ENCODE results near the gene PRND. TPM values are rescaled to one million over a fixed set of nuclear protein-coding genes. Genes with fewer than 3 reads are reported as not detected.

The PRND gene
- total and polyA plus RNA-seq, 4 donors, result 0.22 to 12.1 TPM; not detected in 2

DNA sequence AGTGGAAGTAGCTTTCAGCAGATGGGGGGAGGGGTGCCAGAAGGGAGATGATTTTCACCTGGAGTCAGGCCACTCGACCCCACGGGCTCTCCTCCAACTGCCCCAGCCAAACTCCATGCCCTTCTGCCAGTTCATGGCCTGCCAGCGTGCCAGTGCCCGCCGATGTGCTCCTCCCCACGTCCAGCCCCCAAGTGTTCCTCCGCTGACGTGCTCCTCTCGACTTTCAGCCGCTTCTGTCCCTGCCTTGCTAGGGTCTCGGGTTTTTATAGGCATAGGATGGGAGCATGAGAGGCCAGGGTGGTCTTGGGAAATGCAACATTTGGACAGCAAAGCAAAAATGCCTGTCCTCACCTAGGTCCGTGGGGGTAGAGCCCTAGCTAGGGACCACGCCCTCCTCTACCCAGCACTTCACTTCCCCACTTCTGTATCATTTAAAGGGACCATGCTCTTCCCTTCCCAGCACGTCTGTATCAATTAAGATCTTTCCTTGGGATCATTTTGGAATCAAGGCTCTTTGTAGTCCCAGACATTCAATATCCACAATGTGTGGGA lies 54.4 kb downstream of the PRND start:
- Histone ChIP-seq H3K27ac (ENCODE audit: low read depth in 1 of 2, low read length in 1 of 2) (no peak overlapping the region), H3K27me3 (ENCODE audit: control insufficient read depth in 3 of 3, insufficient read depth in 3 of 3, low read length in 2 of 3) (no peaks in the 10 kb centered on the region), H3K9me3 (ENCODE audit: control insufficient read depth in 4 of 4, insufficient read depth in 3 of 4, low read length in 3 of 4) (peaks cover 0 to 5% (median 2%) of the 10 kb centered on the region in 4 donors), H3K4me3 (no peak overlapping the region), H3K4me1 (ENCODE audit: control insufficient read depth in 5 of 5, insufficient read depth in 5 of 5, low read length in 5 of 5) (no peaks in the 10 kb centered on the region), H3K9ac (ENCODE audit: insufficient read depth in 1 of 2, low read length in 2 of 2) (no peak overlapping the region), H3K36me3 (ENCODE audit: control insufficient read depth in 4 of 4, insufficient read depth in 4 of 4, low read length in 4 of 4) (no peaks in the 10 kb centered on the region)
- WGBS, 2 donors, result 76 to 80% methylated on average over 14 of the region's 14 CpGs
- ATAC-seq (ENCODE audit: insufficient read depth, low FRiP score) (no peak), DNase-seq (no peak)
- TF ChIP-seq, protein P1, sequence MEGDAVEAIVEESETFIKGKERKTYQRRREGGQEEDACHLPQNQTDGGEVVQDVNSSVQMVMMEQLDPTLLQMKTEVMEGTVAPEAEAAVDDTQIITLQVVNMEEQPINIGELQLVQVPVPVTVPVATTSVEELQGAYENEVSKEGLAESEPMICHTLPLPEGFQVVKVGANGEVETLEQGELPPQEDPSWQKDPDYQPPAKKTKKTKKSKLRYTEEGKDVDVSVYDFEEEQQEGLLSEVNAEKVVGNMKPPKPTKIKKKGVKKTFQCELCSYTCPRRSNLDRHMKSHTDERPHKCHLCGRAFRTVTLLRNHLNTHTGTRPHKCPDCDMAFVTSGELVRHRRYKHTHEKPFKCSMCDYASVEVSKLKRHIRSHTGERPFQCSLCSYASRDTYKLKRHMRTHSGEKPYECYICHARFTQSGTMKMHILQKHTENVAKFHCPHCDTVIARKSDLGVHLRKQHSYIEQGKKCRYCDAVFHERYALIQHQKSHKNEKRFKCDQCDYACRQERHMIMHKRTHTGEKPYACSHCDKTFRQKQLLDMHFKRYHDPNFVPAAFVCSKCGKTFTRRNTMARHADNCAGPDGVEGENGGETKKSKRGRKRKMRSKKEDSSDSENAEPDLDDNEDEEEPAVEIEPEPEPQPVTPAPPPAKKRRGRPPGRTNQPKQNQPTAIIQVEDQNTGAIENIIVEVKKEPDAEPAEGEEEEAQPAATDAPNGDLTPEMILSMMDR (IDR thresholded peaks at IDR 0.05; ENCODE audit: control extremely low read depth, extremely low read depth), result no peak

Other genes with a start within 250 kb of the PRND start
- gene PRNP, start 35.5 kb upstream of the PRND start, total RNA-seq, result 10 to 100 TPM; 73.7 to 79.1 TPM
- 10 to 100 TPM; 44.8 to 76.1 TPM for gene PRNP, start 35.5 kb upstream of the PRND start, polyA plus RNA-seq
- gene RASSF2, start 101.7 kb downstream of the PRND start, total RNA-seq, result 10 to 100 TPM; 35.0 to 40.4 TPM
- 10 to 100 TPM in 1 of 2 donors, 1 to 10 TPM in 1; 9.5 to 77.8 TPM for gene RASSF2, start 101.7 kb downstream of the PRND start, polyA plus RNA-seq